H1 (cell line): Measurements from ENCODE around the gene VWA2. TPM values are rescaled to one million over a fixed set of nuclear protein-coding genes. Genes with fewer than 3 reads are reported as not detected.

Experiments
- CTCF ChIA-PET: fragments of 300-600 bp; sonication (Branson Sonifier 250); formaldehyde crosslinking; loops from one replicate; lab custom pipeline; 2021; ENCODE audit not compliant: partially characterized antibody; lab: Charles Lee
- POLR2A ChIA-PET: fragments of 300-600 bp; sonication (Branson Sonifier 250); formaldehyde crosslinking; loops from one replicate; lab custom pipeline; 2021; ENCODE audit warnings: inconsistent platforms; ENCODE audit not compliant: partially characterized antibody; lab: Charles Lee
- DNase-seq, 2 experiments: peaks; one replicate each; pipeline versions ENCODE4 v3.0.0 to v3.0.0-alpha.2; 2010 to 2022; ENCODE audit warnings: low spot score in 2 of 2, low read depth in 1 of 2, mixed read lengths in 1 of 2
- FAIRE-seq: peaks from 2 replicates; lab custom pipeline; 2011; peaks lifted over from hg19 to GRCh38; lab: Jason Lieb, UNC
- H2AFZ ChIP-seq: 2 replicates; pipeline ENCODE4 v1.8.1; 2012; ENCODE audit warnings: low read length, inconsistent platforms
- H2AK5ac ChIP-seq: 2 replicates; pipeline ENCODE4 v1.6.1; 2013; ENCODE audit warnings: low read depth, low read length
- H2BK120ac ChIP-seq: replicated peaks from 2 replicates; pipeline ENCODE3; 2013; ENCODE audit warnings: low read depth, low read length, inconsistent platforms
- H2BK12ac ChIP-seq: 2 replicates; pipeline ENCODE4 v1.6.1; 2013; ENCODE audit warnings: low read depth, low read length
- H2BK15ac ChIP-seq: 2 replicates; pipeline ENCODE4 v1.6.1; 2013; ENCODE audit warnings: low read length
- H2BK20ac ChIP-seq: 2 replicates; pipeline ENCODE4 v1.6.1; 2013; ENCODE audit warnings: low read length
- H2BK5ac ChIP-seq: 2 replicates; pipeline ENCODE4 v1.6.1; 2013; ENCODE audit warnings: low read depth, low read length
- H3K14ac ChIP-seq: 2 replicates; pipeline ENCODE4 v1.6.1; 2013; ENCODE audit warnings: inconsistent platforms; ENCODE audit not compliant: insufficient read length
- H3K18ac ChIP-seq: 2 replicates; pipeline ENCODE4 v1.6.1; 2013; ENCODE audit warnings: low read length; ENCODE audit errors: extremely low read depth
- H3K23ac ChIP-seq: 2 replicates; pipeline ENCODE4 v1.6.1; 2013; ENCODE audit warnings: inconsistent platforms; ENCODE audit not compliant: insufficient read length
- H3K23me2 ChIP-seq: 2 replicates; pipeline ENCODE4 v1.6.1; 2013; ENCODE audit warnings: low read depth, low read length
- H3K27ac ChIP-seq: 2 replicates; pipeline ENCODE4 v1.6.1; 2011; ENCODE audit warnings: low read depth, low read length, inconsistent platforms
- H3K27me3 ChIP-seq, 4 experiments: replicated peaks in 1 of 4; 1 replicate in 1 of 4; 2 replicates in 3 of 4; pipeline versions ENCODE4 v1.6.1 to v1.8.1; 2011 to 2013; ENCODE audit warnings: low read length in 3 of 4, mild to moderate bottlenecking in 3 of 4, inconsistent platforms in 2 of 4, mixed read lengths in 2 of 4, moderate library complexity in 1 of 4; ENCODE audit not compliant: control insufficient read depth in 3 of 4, insufficient read depth in 3 of 4; ENCODE audit errors: extremely low read depth in 1 of 4
- H3K36me3 ChIP-seq, 4 experiments: 2 replicates each; pipeline versions ENCODE4 v1.6.1 to v1.8.1; 2011 to 2013; ENCODE audit warnings: mild to moderate bottlenecking in 4 of 4, low read length in 3 of 4, moderate library complexity in 2 of 4, control low read depth in 1 of 4, inconsistent platforms in 1 of 4; ENCODE audit not compliant: insufficient read depth in 4 of 4, control insufficient read depth in 2 of 4
- H3K4ac ChIP-seq: replicated peaks from 2 replicates; pipeline ENCODE3; 2013; ENCODE audit warnings: low read length, low read depth, mixed read lengths, inconsistent platforms; ENCODE audit not compliant: insufficient read length
- H3K4me1 ChIP-seq, 4 experiments: replicated peaks in 1 of 4; 1 replicate in 1 of 4; 2 replicates in 3 of 4; pipeline versions ENCODE4 v1.6.1 to v1.8.1; 2011 to 2013; ENCODE audit warnings: low read length in 3 of 4, inconsistent platforms in 2 of 4, mixed read lengths in 1 of 4; ENCODE audit not compliant: insufficient read depth in 4 of 4, control insufficient read depth in 3 of 4
- H3K4me2 ChIP-seq, 2 experiments: 2 replicates each; pipeline versions ENCODE4 v1.6.1 to v1.8.1; 2011 to 2013; ENCODE audit warnings: low read depth in 2 of 2, low read length in 2 of 2, control low read depth in 1 of 2, inconsistent platforms in 1 of 2, mild to moderate bottlenecking in 1 of 2; ENCODE audit not compliant: insufficient read depth in 1 of 2
- H3K4me3 ChIP-seq, 4 experiments: fragments of 200-600, 300-600 bp in 1 of 4; sonication (generic), shearing (Covaris generic), sonication (Bioruptor Twin) in 1 of 4; 2 replicates each; pipeline versions ENCODE4 v1.5.1 to v1.8.1; 2011 to 2016; ENCODE audit warnings: low read length in 4 of 4, low read depth in 3 of 4, control low read depth in 2 of 4, inconsistent platforms in 2 of 4, mild to moderate bottlenecking in 2 of 4, mixed read lengths in 1 of 4, moderate library complexity in 1 of 4; ENCODE audit not compliant: insufficient read depth in 2 of 4; ENCODE audit errors: extremely low read depth in 1 of 4
- H3K56ac ChIP-seq: replicated peaks from 2 replicates; pipeline ENCODE3; 2013; ENCODE audit warnings: low read depth, mild to moderate bottlenecking, mixed read lengths, low read length, inconsistent platforms; ENCODE audit not compliant: insufficient read length
- H3K79me1 ChIP-seq: 2 replicates; pipeline ENCODE4 v1.6.1; 2013; ENCODE audit warnings: low read depth, low read length, control low read depth
- H3K79me2 ChIP-seq, 2 experiments: 2 replicates each; pipeline versions ENCODE4 v1.6.1 to v1.8.1; 2012 to 2013; ENCODE audit warnings: low read length in 2 of 2, mild to moderate bottlenecking in 2 of 2, inconsistent platforms in 1 of 2; ENCODE audit not compliant: insufficient read depth in 2 of 2, control insufficient read depth in 1 of 2
- H3K9ac ChIP-seq, 4 experiments: replicated peaks in 1 of 4; 1 replicate in 1 of 4; 2 replicates in 3 of 4; pipeline versions ENCODE4 v1.6.1 to v1.8.1; 2011 to 2013; ENCODE audit warnings: low read depth in 3 of 4, low read length in 3 of 4, control low read depth in 2 of 4, mild to moderate bottlenecking in 2 of 4, moderate library complexity in 2 of 4, inconsistent platforms in 1 of 4; ENCODE audit errors: extremely low read depth in 1 of 4
- H3K9me3 ChIP-seq, 2 experiments: 2 replicates each; pipeline versions ENCODE4 v1.6.1 to v1.8.1; 2012 to 2013; ENCODE audit warnings: mild to moderate bottlenecking in 2 of 2, moderate library complexity in 2 of 2, control low read depth in 1 of 2, inconsistent platforms in 1 of 2, low read depth in 1 of 2, low read length in 1 of 2, mixed read lengths in 1 of 2; ENCODE audit not compliant: insufficient read depth in 2 of 2
- H4K20me1 ChIP-seq, 2 experiments: replicated peaks in 1 of 2; 2 replicates each; pipeline versions ENCODE3 to v1.8.1; 2011 to 2013; ENCODE audit warnings: inconsistent platforms in 2 of 2, low read length in 2 of 2, mild to moderate bottlenecking in 1 of 2; ENCODE audit not compliant: insufficient read depth in 2 of 2, control insufficient read depth in 1 of 2
- H4K5ac ChIP-seq: 2 replicates; pipeline ENCODE4 v1.6.1; 2013; ENCODE audit warnings: low read length, low read depth, mixed read lengths, inconsistent platforms; ENCODE audit not compliant: insufficient read length
- H4K8ac ChIP-seq: 2 replicates; pipeline ENCODE4 v1.8.0; 2013; ENCODE audit warnings: mild to moderate bottlenecking, moderate library complexity, low read length, inconsistent platforms; ENCODE audit not compliant: insufficient read depth; ENCODE audit errors: extremely low read depth
- H4K91ac ChIP-seq: replicated peaks from 2 replicates; pipeline ENCODE3; 2013; ENCODE audit warnings: low read length, mixed read lengths, inconsistent platforms; ENCODE audit not compliant: insufficient read length
- POU5F1 ChIP-seq: IDR thresholded peaks from 2 replicates; pipeline ENCODE4 v1.6.1; 2011; ENCODE audit warnings: low read depth, mild to moderate bottlenecking, low read length, moderate library complexity
- WGBS, 2 experiments: shearing (Covaris generic) in 1 of 2; methylation state at CpG; one replicate each; pipeline versions ENCODE4 v1.1.6 to v1.1.7; 2013 to 2015; ENCODE audit warnings: low lambda C conversion rate in 2 of 2, mixed read lengths in 2 of 2, inconsistent platforms in 1 of 2, low coverage in 1 of 2, missing lambda C conversion rate in 1 of 2; ENCODE audit not compliant: insufficient replicate concordance in 2 of 2, insufficient coverage in 1 of 2, insufficient read length in 1 of 2; ENCODE audit errors: extremely low coverage in 1 of 2, missing lambda C conversion rate in 1 of 2; 5-methylcytosine and 5-hydroxymethylcytosine counted together
- polyA plus RNA-seq, 7 experiments: library from polyadenylated mRNA; depleted of rRNA in 3 of 7; stranded (reverse) in 5 of 7; unstranded in 2 of 7; fragments of >200 nt in 5 of 7; fragments of 200-250 nt in 2 of 7; gene quantifications; 1 replicate in 5 of 7; 2 replicates in 1 of 7; 4 replicates in 1 of 7; pipeline versions ENCODE4 v1.2.1 to v1.2.3, GENCODE V29; 2011 to 2013; ENCODE audit warnings: missing spikeins in 2 of 7, mixed read lengths in 2 of 7
- total RNA-seq: library from RNA; stranded (reverse); fragmentation: NEBNext Ultra II Directional; extraction: Animal tissue kit (Norgen Biotek cat#: 25700); gene quantifications from 2 replicates; pipeline ENCODE4 v1.2.1, GENCODE V29; 2021

Gene VWA2
- total and polyA plus RNA-seq, 2 of the 8 experiments (the other 6 are each of a cell fraction or from before 2014, with no cell fraction given): 2.8 to 2.9 TPM

DNA sequence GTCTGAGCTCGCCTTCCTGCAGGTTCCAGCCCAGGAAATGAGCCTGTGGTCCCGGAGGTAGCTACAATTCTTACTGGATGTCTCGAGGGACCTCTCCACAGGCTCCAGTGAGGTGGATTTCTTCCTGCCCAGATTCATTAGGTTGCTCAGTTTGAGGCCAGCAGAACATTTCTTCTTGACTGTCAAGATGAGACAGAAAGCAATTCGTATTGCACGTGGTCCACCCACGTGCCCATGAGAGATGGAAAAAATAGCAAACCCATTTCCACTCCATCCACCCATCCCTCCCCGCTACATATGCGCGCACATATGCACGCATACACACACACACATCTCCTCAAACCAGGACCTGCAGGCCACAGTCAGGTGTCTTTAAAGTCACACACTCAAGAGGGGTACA is 68.7 kb downstream of the VWA2 start:
- no peak overlapping the region for H4K8ac ChIP-seq
- H3K18ac ChIP-seq: no peak overlapping the region
- CTCF ChIA-PET: interaction anchor here (0.7 to 3.1 kb wide), 15 partner anchors 10 to 161 kb away, joined by 3 to 33 read pairs (median 4); no protein-coding TSS in a partner anchor
- H2BK120ac ChIP-seq: no peak overlapping the region
- H3K27me3 ChIP-seq: no peaks in the 10 kb centered on the region
- H3K23me2 ChIP-seq: peaks cover 4% of the 10 kb centered on the region; the same call in 1 of the 2 replicates
- H3K14ac ChIP-seq: no peak overlapping the region
- no peak overlapping the region for H2AK5ac ChIP-seq
- H3K79me2 ChIP-seq: no peaks in the 10 kb centered on the region
- no peak overlapping the region for H3K4me3 ChIP-seq
- peaks cover 0 to 8% (median 2%) of the 10 kb centered on the region in 4 experiments; a peak in 4 of 7 replicates for H3K4me1 ChIP-seq
- TF ChIP-seq POU5F1: no peak
- no peak overlapping the region for H4K91ac ChIP-seq
- H3K36me3 ChIP-seq: no peaks in the 10 kb centered on the region
- no peak overlapping the region for H3K23ac ChIP-seq
- POLR2A ChIA-PET: no interaction called here
- no peak overlapping the region for H3K4ac ChIP-seq
- FAIRE-seq (no peak), DNase-seq (no peak)
- no peak overlapping the region for H2BK12ac ChIP-seq
- H3K27ac ChIP-seq: no peak overlapping the region
- no peaks in the 10 kb centered on the region for H3K9me3 ChIP-seq
- no peaks in the 10 kb centered on the region for H4K20me1 ChIP-seq
- no peak overlapping the region for H2BK15ac ChIP-seq
- 91% methylated on average over 10 of the region's 10 CpGs; no CpG with 5 or more reads in 1 of the 2 experiments for WGBS, 2 experiments
- no peak overlapping the region for H2AFZ ChIP-seq
- H3K4me2 ChIP-seq: no peak overlapping the region
- H3K9ac ChIP-seq: no peak overlapping the region
- no peak overlapping the region for H3K56ac ChIP-seq
- no peak overlapping the region for H2BK20ac ChIP-seq
- no peaks in the 10 kb centered on the region for H3K79me1 ChIP-seq
- H2BK5ac ChIP-seq: no peak overlapping the region
- H4K5ac ChIP-seq: no peak overlapping the region
